Measurements from ENCODE around the gene PCGF5.

Gene PCGF5

DNA sequence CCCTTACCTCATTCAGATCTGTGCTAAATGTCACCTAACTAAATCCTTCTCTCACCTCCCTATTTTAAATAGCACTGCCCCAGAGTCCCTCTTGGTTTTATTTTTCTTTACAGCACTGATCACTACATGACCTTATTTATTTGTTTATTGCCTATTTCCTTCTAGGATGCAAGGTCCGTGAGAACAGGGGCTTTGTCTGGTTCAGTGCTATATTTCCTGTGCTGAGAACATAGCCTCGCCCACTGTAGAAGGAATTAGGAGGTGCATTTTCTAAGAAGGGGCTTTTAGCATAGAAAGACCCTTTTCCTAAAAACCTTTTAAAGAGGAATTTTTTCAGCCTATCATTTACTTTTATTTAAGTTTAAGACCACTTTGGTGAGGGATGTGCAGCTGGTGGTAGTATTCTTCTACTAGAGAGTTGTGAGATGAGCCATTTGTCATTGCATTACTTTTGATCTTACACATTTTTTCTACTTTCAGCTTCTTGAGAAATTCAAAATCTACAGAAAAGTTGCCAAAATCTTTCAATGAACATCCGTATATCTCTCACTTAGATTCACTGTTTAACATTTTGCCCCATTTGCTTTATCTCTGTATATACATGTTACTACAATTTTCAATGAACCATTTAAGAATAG, 13.5 kb upstream of the PCGF5 start:
- no peak for DNase-seq
- in situ Hi-C loops (cut with MboI; ENCODE audit: low pct_unique_long_range_greater_than_20kb, low sequenced_read_pairs) = no loop called here

DNA sequence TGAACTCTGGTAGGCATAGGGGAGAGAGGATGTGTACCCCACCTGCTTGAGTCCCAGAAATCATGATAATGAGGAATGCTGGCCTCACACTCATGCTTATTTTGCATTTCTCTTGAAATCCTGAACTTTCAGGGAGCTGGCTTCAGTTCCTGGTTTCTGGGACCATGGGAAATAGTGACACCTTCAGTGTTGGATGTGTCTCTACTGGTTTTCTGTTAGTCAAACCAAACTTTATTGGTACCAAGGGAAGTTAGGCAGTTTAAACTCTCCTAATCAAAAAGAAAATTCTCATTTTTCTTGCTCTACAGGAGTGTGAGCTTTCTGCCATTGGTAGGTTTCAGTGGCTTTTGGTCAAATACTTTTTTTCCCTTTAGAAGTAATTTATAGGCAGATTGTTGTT, 11.8 kb upstream of the PCGF5 start:
- DNase-seq = no peak
- in situ Hi-C loops (cut with MboI; ENCODE audit: low pct_unique_long_range_greater_than_20kb, low sequenced_read_pairs) = no loop called here

- in situ Hi-C loops (cut with MboI; ENCODE audit: low pct_unique_long_range_greater_than_20kb, low sequenced_read_pairs) = no loop called here
- no peak for DNase-seq
Measured at GRCh38 chr10:91210014-91210413, 10.4 kb upstream of the PCGF5 start.

DNA sequence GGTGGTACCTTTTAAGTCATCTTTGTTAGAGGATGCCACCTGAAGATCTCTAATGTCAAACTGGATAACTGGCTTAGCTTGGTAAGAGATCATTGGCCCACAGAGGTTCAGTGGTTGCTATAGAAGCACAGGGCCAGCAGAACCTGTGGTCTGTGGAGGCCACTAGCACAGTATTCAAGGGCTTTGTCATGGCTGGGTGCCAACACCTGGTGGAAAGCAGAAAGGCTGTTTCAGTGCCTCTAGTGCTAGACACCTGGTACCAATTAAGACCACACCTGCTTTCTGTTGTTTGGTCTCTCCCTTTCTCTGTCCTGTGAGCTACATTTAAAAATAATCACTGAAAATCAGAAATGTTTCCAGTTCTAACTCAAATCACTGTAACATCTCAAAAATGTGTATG, 10.0 kb upstream of the PCGF5 start:
- no peak for DNase-seq
- in situ Hi-C loops (cut with MboI; ENCODE audit: low pct_unique_long_range_greater_than_20kb, low sequenced_read_pairs) = no loop called here

GRCh38 chr10:91211675-91212074, 8.8 kb upstream of the PCGF5 start:
- in situ Hi-C loops (cut with MboI; ENCODE audit: low pct_unique_long_range_greater_than_20kb, low sequenced_read_pairs) = no loop called here
- DNase-seq = no peak

GRCh38 chr10:91214911-91215310, 5.6 kb upstream of the PCGF5 start:
- DNase-seq = no peak
- in situ Hi-C loops (cut with MboI; ENCODE audit: low pct_unique_long_range_greater_than_20kb, low sequenced_read_pairs) = no loop called here

DNA sequence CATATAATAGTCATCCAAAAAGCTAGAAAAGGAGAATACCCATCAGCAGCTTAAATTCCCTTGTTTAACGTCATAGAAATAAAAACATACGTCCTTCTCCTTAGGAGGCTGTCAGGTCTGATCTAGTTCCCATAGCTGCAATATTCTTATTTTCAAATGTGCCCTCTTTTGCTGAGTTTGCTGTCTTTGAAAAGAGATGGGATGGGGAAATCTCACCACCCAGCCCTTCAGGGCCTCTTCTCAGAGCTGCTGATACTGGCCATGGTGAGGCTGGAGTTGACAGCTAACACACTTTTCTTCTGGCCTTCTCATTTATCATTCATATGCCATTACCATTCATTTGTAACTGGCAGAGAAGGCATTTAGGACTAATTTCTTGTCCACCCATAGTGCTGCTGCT, 5.1 kb upstream of the PCGF5 start:
- DNase-seq = no peak
- in situ Hi-C loops (cut with MboI; ENCODE audit: low pct_unique_long_range_greater_than_20kb, low sequenced_read_pairs) = no loop called here

DNA sequence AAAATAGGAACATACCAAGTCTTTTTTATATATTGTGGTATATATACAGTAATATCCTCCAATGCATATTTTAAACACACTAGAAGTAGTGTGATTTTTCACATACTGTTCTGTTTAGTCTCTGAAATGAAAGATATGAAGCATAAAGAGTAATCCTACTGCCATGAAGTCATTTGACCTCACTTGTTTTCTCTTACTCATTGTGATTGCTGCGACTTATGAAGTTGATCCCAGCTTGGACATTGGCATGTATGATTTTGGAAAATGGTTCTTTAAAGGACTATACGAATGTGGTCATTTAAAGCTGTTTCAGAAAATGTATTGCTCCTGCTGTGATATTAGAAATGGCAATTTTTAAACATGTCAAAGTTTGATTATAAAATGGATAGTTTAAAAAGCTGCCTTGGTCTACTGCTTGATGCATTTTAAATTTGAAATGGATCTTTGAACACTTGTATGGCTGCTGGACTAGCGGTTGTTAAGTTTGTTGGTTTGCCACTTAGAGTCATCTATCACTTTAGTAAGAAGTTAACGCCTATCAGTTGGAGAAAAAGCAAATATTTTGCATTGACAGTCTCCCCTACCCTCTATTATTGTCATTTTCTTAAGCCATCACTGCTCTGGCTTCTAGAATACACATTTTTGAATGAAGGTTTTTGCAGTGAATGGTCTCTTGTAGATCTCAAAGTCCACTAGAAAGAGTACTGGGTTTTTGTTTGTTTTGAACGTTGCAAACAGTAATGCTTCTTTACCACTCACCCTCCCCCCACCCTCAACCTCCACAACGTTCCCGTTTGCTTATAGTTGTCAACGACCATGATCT, 881 bp upstream of the PCGF5 start:
- in situ Hi-C loops (cut with MboI; ENCODE audit: low pct_unique_long_range_greater_than_20kb, low sequenced_read_pairs) = no loop called here
- no peak for DNase-seq

- in situ Hi-C loops (cut with MboI; ENCODE audit: low pct_unique_long_range_greater_than_20kb, low sequenced_read_pairs) = no loop called here
- peak; percentile 30 for DNase-seq
Measured at GRCh38 chr10:91220954-91221675, 652 bp downstream of the PCGF5 start.

GRCh38 chr10:91226093-91226492, 5.6 kb downstream of the PCGF5 start:
- DNase-seq = no peak
- in situ Hi-C loops (cut with MboI; ENCODE audit: low pct_unique_long_range_greater_than_20kb, low sequenced_read_pairs) = no loop called here

DNA sequence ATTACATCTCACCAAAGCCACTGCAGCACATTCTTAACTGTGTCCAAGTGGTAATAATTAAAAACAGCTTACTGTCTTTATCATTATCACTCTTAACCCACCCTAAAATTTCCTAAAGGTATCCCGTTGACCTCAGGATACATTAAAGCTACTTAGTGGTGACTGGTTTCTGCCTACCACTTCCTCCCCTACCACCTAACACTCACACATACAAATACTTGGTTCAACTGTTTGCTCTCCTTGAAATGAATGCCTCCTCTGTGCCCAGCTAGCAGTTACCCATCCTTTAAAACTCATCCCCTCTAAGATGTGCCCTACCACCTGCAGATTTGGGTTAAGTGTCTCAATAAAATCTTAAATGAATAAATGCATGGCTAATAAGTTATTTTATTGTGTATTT, 7.1 kb downstream of the PCGF5 start:
- in situ Hi-C loops (cut with MboI; ENCODE audit: low pct_unique_long_range_greater_than_20kb, low sequenced_read_pairs) = no loop called here
- no peak for DNase-seq

DNA sequence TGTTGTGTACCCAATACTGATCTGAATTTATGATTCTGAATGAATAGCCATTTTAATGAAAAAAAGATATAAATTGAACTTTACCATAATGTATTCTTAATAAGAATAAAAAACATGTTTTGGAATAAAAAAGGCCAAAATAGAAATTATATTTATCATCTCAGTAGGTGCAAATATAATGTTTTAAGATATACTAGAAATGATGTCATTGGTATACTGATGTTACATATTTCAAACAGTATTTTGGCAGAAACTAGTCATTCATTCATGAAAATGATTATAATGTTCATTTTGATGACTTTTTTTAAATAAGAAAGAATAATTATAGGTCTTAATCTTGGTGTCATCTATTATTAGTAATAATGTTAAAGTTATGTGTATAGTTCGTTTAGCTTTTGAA, 9.2 kb downstream of the PCGF5 start:
- DNase-seq = no peak
- in situ Hi-C loops (cut with MboI; ENCODE audit: low pct_unique_long_range_greater_than_20kb, low sequenced_read_pairs) = no loop called here

- in situ Hi-C loops (cut with MboI; ENCODE audit: low pct_unique_long_range_greater_than_20kb, low sequenced_read_pairs) = no loop called here
- DNase-seq = no peak
Measured at GRCh38 chr10:91238191-91238590, 17.7 kb downstream of the PCGF5 start.

DNA sequence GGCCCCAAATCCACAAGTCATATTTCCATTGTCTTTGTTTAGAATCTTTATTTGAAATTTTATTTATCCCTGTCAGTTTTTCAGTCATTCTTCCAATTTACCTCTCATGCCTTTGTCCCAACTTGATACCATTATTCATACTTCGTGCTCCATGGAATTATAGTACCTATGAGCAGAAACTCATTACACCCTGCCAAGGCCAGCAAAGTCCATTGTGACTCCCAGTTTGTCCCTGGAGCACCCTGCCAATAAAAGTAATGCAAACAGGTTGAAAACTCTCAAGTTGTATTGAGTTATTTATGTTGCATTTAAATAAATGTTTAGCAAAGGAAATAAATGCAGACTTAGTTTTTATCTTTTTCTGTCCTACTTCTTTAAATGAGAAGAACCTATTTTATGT, 19.3 kb downstream of the PCGF5 start:
- no peak for DNase-seq
- in situ Hi-C loops (cut with MboI; ENCODE audit: low pct_unique_long_range_greater_than_20kb, low sequenced_read_pairs) = no loop called here

DNA sequence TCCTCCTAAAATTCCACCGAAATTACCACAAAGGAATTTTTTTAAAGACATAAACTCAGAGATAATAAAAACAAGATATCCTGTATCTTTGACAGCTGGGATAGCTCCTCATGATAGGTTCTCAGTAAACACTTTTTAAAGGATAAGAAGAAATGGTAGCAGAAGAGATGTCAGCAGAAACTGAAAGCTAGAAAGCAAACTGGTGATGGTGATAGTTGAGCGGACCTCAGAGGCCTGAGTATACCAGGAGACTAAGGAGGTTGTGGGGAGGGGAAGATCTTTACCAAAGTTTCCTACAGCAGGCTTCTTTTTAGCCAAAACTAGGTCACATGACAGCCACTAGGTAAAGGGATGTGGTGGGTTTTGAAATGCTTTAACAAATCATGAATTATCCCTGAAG, 22.5 kb downstream of the PCGF5 start:
- in situ Hi-C loops (cut with MboI; ENCODE audit: low pct_unique_long_range_greater_than_20kb, low sequenced_read_pairs) = no loop called here
- DNase-seq = no peak

GRCh38 chr10:91247360-91248111, 27.1 kb downstream of the PCGF5 start:
- DNase-seq = no peak
- in situ Hi-C loops (cut with MboI; ENCODE audit: low pct_unique_long_range_greater_than_20kb, low sequenced_read_pairs) = no loop called here

DNA sequence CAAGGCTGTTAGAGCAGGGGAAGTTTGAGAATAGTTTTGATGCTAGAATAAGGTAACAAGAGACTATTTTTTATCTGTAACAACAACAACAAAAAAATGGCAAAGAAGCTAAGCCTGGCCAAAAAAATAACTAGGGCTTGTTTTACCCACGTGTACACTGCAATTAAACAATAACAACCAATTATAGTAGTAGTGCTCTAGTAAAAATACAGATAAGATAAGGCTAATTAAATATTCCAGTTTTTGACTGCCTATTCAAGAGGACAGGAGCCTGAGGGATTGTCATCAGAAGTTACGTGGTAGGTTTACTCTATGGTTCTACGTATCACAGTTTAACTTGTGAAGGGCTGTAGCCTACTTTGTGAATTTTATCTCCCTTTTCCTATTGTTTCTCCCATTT, 29.2 kb downstream of the PCGF5 start:
- DNase-seq = no peak
- in situ Hi-C loops (cut with MboI; ENCODE audit: low pct_unique_long_range_greater_than_20kb, low sequenced_read_pairs) = no loop called here

GRCh38 chr10:91250341-91250740, 29.9 kb downstream of the PCGF5 start:
- in situ Hi-C loops (cut with MboI; ENCODE audit: low pct_unique_long_range_greater_than_20kb, low sequenced_read_pairs) = no loop called here
- DNase-seq = no peak

- DNase-seq = peak; percentile 57
- in situ Hi-C loops (cut with MboI; ENCODE audit: low pct_unique_long_range_greater_than_20kb, low sequenced_read_pairs) = no loop called here
Measured at GRCh38 chr10:91251430-91252056, 31.1 kb downstream of the PCGF5 start.

Data from KBM-7 (cell line).